ENCODE results near the gene LRRIQ4.
A peak's percentile ranks its signal among the peaks of the same experiment; 100 is the strongest.

The LRRIQ4 gene

GRCh38 chr3:169812332-169813235 lies at the start of gene LRRIQ4, which contains the start of gene LRRC34:
LRRIQ4 (plus strand) TSS chr3:169812870; CDS start chr3:169821922, 9,052 bp downstream.
LRRC34 (minus strand) TSS chr3:169812904; CDS start chr3:169812548, 356 bp downstream.
- Histone ChIP-seq H3K9ac (peak within 1 kb of the TSS; percentile 39), H3K79me2 (ENCODE audit: insufficient read depth, low read depth) (no peaks in the 10 kb centered on the region), H3K36me3 (ENCODE audit: insufficient read depth) (no peaks in the 10 kb centered on the region), H3K27ac (peak within 1 kb of the TSS; percentile 36; the same call in 1 of the 2 replicates), H2AFZ (ENCODE audit: low read depth) (peak within 1 kb of the TSS; percentile 94), H3K27me3 (ENCODE audit: insufficient read depth, low read depth) (no peaks in the 10 kb centered on the region), H3K4me3 (IDR thresholded peaks at IDR 0.05; ENCODE audit: insufficient read depth, low read depth, low read length) (peak within 1 kb of the TSS; percentile 73), H4K20me1 (ENCODE audit: insufficient read depth) (no peaks in the 10 kb centered on the region), H3K4me2 (peak within 1 kb of the TSS; percentile 82), H3K4me1 (ENCODE audit: low read depth, poor library complexity, severe bottlenecking) (peaks cover 12% of the 10 kb centered on the region)
- no peak for TF ChIP-seq CTCF (conservative IDR thresholded peaks at IDR 0.05; ENCODE audit: low read depth, low read length)

GRCh38 chr3:169764312-169764881 lies 48.3 kb upstream of the LRRIQ4 start:
- Histone ChIP-seq H3K27ac (peak overlapping the region; percentile 89), H2AFZ (ENCODE audit: low read depth) (peak overlapping the region; percentile 62), H3K79me2 (ENCODE audit: insufficient read depth, low read depth) (no peaks in the 10 kb centered on the region), H4K20me1 (ENCODE audit: insufficient read depth) (no peaks in the 10 kb centered on the region), H3K4me2 (peak overlapping the region; percentile 64), H3K27me3 (ENCODE audit: insufficient read depth, low read depth) (no peaks in the 10 kb centered on the region), H3K4me1 (ENCODE audit: low read depth, poor library complexity, severe bottlenecking) (peaks cover 6% of the 10 kb centered on the region), H3K36me3 (ENCODE audit: insufficient read depth) (no peaks in the 10 kb centered on the region), H3K4me3 (IDR thresholded peaks at IDR 0.05; ENCODE audit: insufficient read depth, low read depth, low read length) (no peak overlapping the region), H3K9ac (peak overlapping the region; percentile 87)
- no peak for TF ChIP-seq CTCF (conservative IDR thresholded peaks at IDR 0.05; ENCODE audit: low read depth, low read length)

- no peaks in the 10 kb centered on the region for H3K79me2 ChIP-seq (ENCODE audit: insufficient read depth, low read depth)
- no peaks in the 10 kb centered on the region for H4K20me1 ChIP-seq (ENCODE audit: insufficient read depth)
- peak within 1 kb of the TSS; percentile 89 for H3K27ac ChIP-seq
- H3K27me3 ChIP-seq (ENCODE audit: insufficient read depth, low read depth), result no peaks in the 10 kb centered on the region
- no peak within 1 kb of the TSS for H3K4me3 ChIP-seq (IDR thresholded peaks at IDR 0.05; ENCODE audit: insufficient read depth, low read depth, low read length)
- H2AFZ ChIP-seq (ENCODE audit: low read depth), result peak within 1 kb of the TSS; percentile 62
- no peaks in the 10 kb centered on the region for H3K36me3 ChIP-seq (ENCODE audit: insufficient read depth)
- peaks cover 6% of the 10 kb centered on the region for H3K4me1 ChIP-seq (ENCODE audit: low read depth, poor library complexity, severe bottlenecking)
- TF ChIP-seq CTCF (conservative IDR thresholded peaks at IDR 0.05; ENCODE audit: low read depth, low read length), result no peak
- peak within 1 kb of the TSS; percentile 64 for H3K4me2 ChIP-seq
- H3K9ac ChIP-seq, result peak within 1 kb of the TSS; percentile 87
These were observed 47.6 kb upstream of the LRRIQ4 start, which contains the start of gene TERC for GRCh38 chr3:169764882-169765612. TERC (minus strand) TSS chr3:169765060.
